OCI-LY7 (cell line): ENCODE measurements around the gene RARG.

ENCODE experiments used
- CTCF ChIP-seq: fragments of 200-600 bp; sonication (generic); conservative IDR thresholded peaks from 2 replicates; pipeline ENCODE4 v1.5.1; 2014; ENCODE audit warnings: mild to moderate bottlenecking, antibody characterized with exemption, low read length, moderate library complexity, mixed read lengths
- EZH2phosphoT487 ChIP-seq: fragments of 200-600 bp; sonication (generic); IDR thresholded peaks from 2 replicates; pipeline ENCODE4 v1.6.1; 2018; ENCODE audit warnings: low read depth, borderline replicate concordance, mild to moderate bottlenecking, mixed run types, antibody characterized with exemption, low read length, moderate library complexity, mixed read lengths

GRCh38 chr12:53196486-53196885 lies 35.5 kb downstream of the RARG start:
- TF ChIP-seq CTCF (no peak), EZH2phosphoT487 (no peak)
